Psoas muscle (tissue), 8 donors: ENCODE measurements around the gene LDHB. TPM values are rescaled to one million over a fixed set of nuclear protein-coding genes. Genes with fewer than 3 reads are reported as not detected.

Experiments
- ATAC-seq, 4 donors: fragments of 200-7000 bp; cut with Tn5 transposase; one replicate each; pipeline ENCODE4 v1.9.1; 2020; ENCODE audit warnings: moderate library complexity in 3 of 4, mild to moderate bottlenecking in 2 of 4
- DNase-seq, 2 donors: peaks; one replicate each; pipeline ENCODE4 v3.0.0-alpha.2; 2020
- H3K27ac ChIP-seq: fragments of 200-600 bp; one replicate; pipeline ENCODE4 v1.8.0; 2022
- H3K27me3 ChIP-seq, 3 donors: fragments of 200-600 bp in 1 of 3; one replicate each; pipeline versions ENCODE4 v1.6.1 to v1.8.0; 2013 to 2022; ENCODE audit warnings: low read length in 2 of 3, mild to moderate bottlenecking in 2 of 3, moderate library complexity in 1 of 3; ENCODE audit not compliant: insufficient read depth in 3 of 3
- H3K36me3 ChIP-seq, 2 donors: fragments of 200-600 bp in 1 of 2; one replicate each; pipeline versions ENCODE4 v1.6.1 to v1.8.0; 2013 to 2022; ENCODE audit warnings: low read depth in 1 of 2, mild to moderate bottlenecking in 1 of 2, moderate library complexity in 1 of 2; ENCODE audit not compliant: insufficient read depth in 1 of 2
- H3K4me1 ChIP-seq: fragments of 200-600 bp; one replicate; pipeline ENCODE4 v1.8.0; 2022
- H3K4me3 ChIP-seq: fragments of 200-600 bp; one replicate; pipeline ENCODE4 v1.8.0; 2022; ENCODE audit warnings: mild to moderate bottlenecking
- H3K9me3 ChIP-seq: fragments of 200-600 bp; one replicate; pipeline ENCODE4 v1.8.0; 2022
- CTCF ChIP-seq: fragments of 200-600 bp; IDR thresholded peaks from one replicate; pipeline ENCODE4 v1.8.0; 2022; ENCODE audit warnings: antibody characterized with exemption
- WGBS, 3 donors: extraction: QIAGEN DNeasy Blood & Tissue Kit; methylation state at CpG; one replicate each; pipeline versions ENCODE4 v1.1.6 to v1.1.7; 2013; 5-methylcytosine and 5-hydroxymethylcytosine counted together
- intact Hi-C, 2 donors: fragments of 100-400 bp; cut with DNase I; formaldehyde crosslinking; loops; one replicate each; pipeline versions ENCODE4 v1.11.0 to v1.14.2; 2022
- polyA plus RNA-seq, 3 donors: library from polyadenylated mRNA; stranded (reverse); fragments of 200-250 nt; gene quantifications; one replicate each; pipeline ENCODE4 v1.2.3, GENCODE V29; 2013
- total RNA-seq, 4 donors: library from RNA; stranded (reverse); fragmentation: NEBNext Ultra II Directional in 2 of 4; extraction: Animal tissue kit (Norgen Biotek cat#: 25700) in 2 of 4; gene quantifications; one replicate each; pipeline versions ENCODE4 v1.2.1 to v1.2.4, GENCODE V29; 2021 to 2023
- donor health status: healthy with polysubstance abuse.
- donor health status: DM: no; HTN: no; CAD: no; lungs with moderate emphysema.
- donor health status: Bipolar disorder and iron deficiency.
- donor health status: healthy.
- donor health status: DM: yes; HTN: yes; CAD: no.
- donor health status: DM: no; HTN: no; CAD: no.
- donor health status: DM: no; HTN: no; CAD: no.
- donor health status: DM: yes; HTN: yes; CAD: no.

The LDHB gene
- total and polyA plus RNA-seq, 7 donors: 71.6 to 616 (median 258) TPM

GRCh38 chr12:21642707-21643389, 14.8 kb downstream of the LDHB start:
- no peak overlapping the region for H3K27ac ChIP-seq
- TF ChIP-seq CTCF: no peak
- intact Hi-C loops: no loop called here
- no peaks in the 10 kb centered on the region for H3K9me3 ChIP-seq
- no peaks in the 10 kb centered on the region for H3K27me3 ChIP-seq
- H3K4me1 ChIP-seq: no peaks in the 10 kb centered on the region
- 24 to 34% (median 25%) methylated on average over 1 of the region's 1 CpG for WGBS, 3 donors
- H3K36me3 ChIP-seq: peaks cover 17 to 83% of the 10 kb centered on the region in 2 donors
- ATAC-seq: no peak
- H3K4me3 ChIP-seq: no peak overlapping the region
- DNase-seq: no peak

GRCh38 chr12:21638054-21638891, 19.4 kb downstream of the LDHB start:
- Histone ChIP-seq H3K4me3 (no peak overlapping the region), H3K27me3 (no peaks in the 10 kb centered on the region), H3K4me1 (no peaks in the 10 kb centered on the region), H3K27ac (no peak overlapping the region), H3K9me3 (no peaks in the 10 kb centered on the region), H3K36me3 (peaks cover 13 to 85% of the 10 kb centered on the region in 2 donors)
- DNase-seq (no peak), ATAC-seq (no peak)
- intact Hi-C loops: no loop called here
- 60 to 70% (median 64%) methylated on average over 1 of the region's 1 CpG for WGBS, 3 donors
- TF ChIP-seq CTCF: no peak

GRCh38 chr12:21634245-21634644, 23.4 kb downstream of the LDHB start:
- Histone ChIP-seq H3K27me3 (no peaks in the 10 kb centered on the region), H3K9me3 (no peaks in the 10 kb centered on the region), H3K4me3 (no peak overlapping the region), H3K4me1 (no peaks in the 10 kb centered on the region), H3K36me3 (peaks cover 10 to 53% of the 10 kb centered on the region in 2 donors), H3K27ac (no peak overlapping the region)
- intact Hi-C loops: no loop called here
- DNase-seq (no peak), ATAC-seq (no peak)
- no peak for TF ChIP-seq CTCF
- 97% methylated on average over 3 of the region's 3 CpGs for WGBS, 3 donors

DNA sequence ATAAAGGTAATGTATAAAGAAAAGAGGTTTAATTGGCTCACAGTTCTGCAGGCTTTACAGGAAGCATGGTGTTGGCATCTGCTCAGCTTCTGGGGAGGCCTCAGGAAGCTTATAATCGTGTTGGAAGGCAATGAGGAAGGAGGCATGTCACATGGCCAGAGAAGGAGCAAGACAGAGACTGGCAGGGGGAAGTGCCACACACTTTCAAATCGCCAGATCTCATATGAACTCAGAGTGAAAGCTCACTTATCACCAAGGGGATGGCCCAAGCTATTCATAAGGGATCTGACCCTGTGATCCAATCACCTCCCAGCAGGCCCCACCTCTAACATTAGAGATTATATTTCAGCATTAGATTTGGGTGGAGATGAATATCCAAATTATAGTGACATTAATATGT, 26.3 kb downstream of the LDHB start:
- intact Hi-C loops: no loop called here
- 42 to 52% (median 46%) methylated on average over 2 of the region's 2 CpGs for WGBS, 3 donors
- no peak for TF ChIP-seq CTCF
- no peaks in the 10 kb centered on the region for H3K4me1 ChIP-seq
- no peak overlapping the region for H3K27ac ChIP-seq
- H3K9me3 ChIP-seq: no peaks in the 10 kb centered on the region
- no peaks in the 10 kb centered on the region for H3K27me3 ChIP-seq
- ATAC-seq (no peak), DNase-seq (no peak)
- peaks cover 10 to 29% of the 10 kb centered on the region in 2 donors for H3K36me3 ChIP-seq
- H3K4me3 ChIP-seq: no peak overlapping the region
